ENCODE results near the gene CSAD. TPM values are rescaled to one million over a fixed set of nuclear protein-coding genes. Genes with fewer than 3 reads are reported as not detected.

The CSAD gene
- polyA plus RNA-seq, 1 of the 3 experiments (the other 2 are of a cell fraction), result 32.2 TPM

- Histone ChIP-seq H2AFZ (ENCODE audit: low read depth) (no peak overlapping the region), H3K9ac (no peak overlapping the region), H3K4me3 (ENCODE audit: low read depth in 2 of 2, low read length in 1 of 2) (no peak overlapping the region; a peak in 1 of 4 replicates), H3K4me1 (ENCODE audit: control insufficient read depth in 1 of 2, insufficient read depth in 2 of 2, low read depth in 1 of 2, low read length in 1 of 2) (peaks cover 3 to 10% of the 10 kb centered on the region in 2 experiments; a peak in 2 of 4 replicates), H3K9me2 (no peaks in the 10 kb centered on the region), H3K79me2 (ENCODE audit: insufficient read depth) (peaks cover 9% of the 10 kb centered on the region; the same call in 1 of the 2 replicates), H3K4me2 (no peak overlapping the region), H3K27me3 (ENCODE audit: insufficient read depth) (no peaks in the 10 kb centered on the region), H4K20me1 (ENCODE audit: insufficient read depth) (no peaks in the 10 kb centered on the region), H3K9me3 (no peaks in the 10 kb centered on the region), H3K27ac (ENCODE audit: low read depth in 2 of 2, low read length in 1 of 2) (no peak overlapping the region), H3K36me3 (replicated peaks in 1 of 2; ENCODE audit: control insufficient read depth in 1 of 2, insufficient read depth in 2 of 2, low read length in 1 of 2) (peaks cover 24 to 38% of the 10 kb centered on the region in 2 experiments), H3F3A (replicated peaks; ENCODE audit: insufficient read depth) (peaks cover 13% of the 10 kb centered on the region)
- CTCF ChIA-PET, result interaction anchor here (0.8 to 14.8 kb wide), 30 partner anchors 9 to 287 kb away, joined by 3 to 363 read pairs (median 8); partner anchors contain the start of genes AAAS, CSAD, ESPL1 and MAP3K12
- peak; percentile 62 for DNase-seq
- POLR2A ChIA-PET, result interaction anchor here (0.8 kb wide), 1 partner anchor 31 kb away, joined by 3 read pairs; the partner anchor contains the start of gene ZNF740
- TF ChIP-seq YY1 (IDR thresholded peaks at IDR 0.05; ENCODE audit: low read depth) (no peak), MXI1 (IDR thresholded peaks at IDR 0.05; ENCODE audit: low read depth, low read length) (no peak), IRF3 (IDR thresholded peaks at IDR 0.05; ENCODE audit: low read depth, low read length) (no peak), ZBTB33 (IDR thresholded peaks at IDR 0.05; ENCODE audit: borderline replicate concordance, low read depth) (no peak), USF1 (IDR thresholded peaks at IDR 0.05; ENCODE audit: borderline replicate concordance, low read depth) (no peak), RAD21 (IDR thresholded peaks at IDR 0.05; ENCODE audit: low read length) (peak; percentile 46), TCF12 (IDR thresholded peaks at IDR 0.05) (no peak), NFIC (IDR thresholded peaks at IDR 0.05; ENCODE audit: borderline replicate concordance) (no peak), FOSL2 (IDR thresholded peaks at IDR 0.05; ENCODE audit: borderline replicate concordance, low read depth) (no peak), SMC3 (IDR thresholded peaks at IDR 0.05; ENCODE audit: low read depth, low read length) (0 out of 2 replicates have a peak, but pooled peaks have one; percentile 23), MEF2A (IDR thresholded peaks at IDR 0.05; ENCODE audit: borderline replicate concordance, low read depth) (no peak), CTCF (IDR thresholded peaks at IDR 0.05) (peak; percentile 57), ELF1 (IDR thresholded peaks at IDR 0.05) (no peak), GABPA (IDR thresholded peaks at IDR 0.05; ENCODE audit: low read depth) (no peak), MAX (IDR thresholded peaks at IDR 0.05; ENCODE audit: low read depth) (no peak), PBX3 (IDR thresholded peaks at IDR 0.05) (no peak), TEAD4 (IDR thresholded peaks at IDR 0.05; ENCODE audit: borderline replicate concordance, insufficient read depth) (no peak), EZH2phosphoT487 (IDR thresholded peaks at IDR 0.05; ENCODE audit: borderline replicate concordance, low read depth) (no peak)
- WGBS (ENCODE audit: low lambda C conversion rate), result 85% methylated on average over 9 of the region's 13 CpGs
These were observed 31.0 kb upstream of the CSAD start for GRCh38 chr12:53211476-53212381.
